GM10847 (cell line): ENCODE results near the gene MCM3AP.

ENCODE experiments used
- POLR2A ChIP-seq: IDR thresholded peaks from 2 replicates; pipeline ENCODE4 v1.6.1; 2011; ENCODE audit not compliant: insufficient read length; ENCODE audit errors: extremely low read depth

The MCM3AP gene

DNA sequence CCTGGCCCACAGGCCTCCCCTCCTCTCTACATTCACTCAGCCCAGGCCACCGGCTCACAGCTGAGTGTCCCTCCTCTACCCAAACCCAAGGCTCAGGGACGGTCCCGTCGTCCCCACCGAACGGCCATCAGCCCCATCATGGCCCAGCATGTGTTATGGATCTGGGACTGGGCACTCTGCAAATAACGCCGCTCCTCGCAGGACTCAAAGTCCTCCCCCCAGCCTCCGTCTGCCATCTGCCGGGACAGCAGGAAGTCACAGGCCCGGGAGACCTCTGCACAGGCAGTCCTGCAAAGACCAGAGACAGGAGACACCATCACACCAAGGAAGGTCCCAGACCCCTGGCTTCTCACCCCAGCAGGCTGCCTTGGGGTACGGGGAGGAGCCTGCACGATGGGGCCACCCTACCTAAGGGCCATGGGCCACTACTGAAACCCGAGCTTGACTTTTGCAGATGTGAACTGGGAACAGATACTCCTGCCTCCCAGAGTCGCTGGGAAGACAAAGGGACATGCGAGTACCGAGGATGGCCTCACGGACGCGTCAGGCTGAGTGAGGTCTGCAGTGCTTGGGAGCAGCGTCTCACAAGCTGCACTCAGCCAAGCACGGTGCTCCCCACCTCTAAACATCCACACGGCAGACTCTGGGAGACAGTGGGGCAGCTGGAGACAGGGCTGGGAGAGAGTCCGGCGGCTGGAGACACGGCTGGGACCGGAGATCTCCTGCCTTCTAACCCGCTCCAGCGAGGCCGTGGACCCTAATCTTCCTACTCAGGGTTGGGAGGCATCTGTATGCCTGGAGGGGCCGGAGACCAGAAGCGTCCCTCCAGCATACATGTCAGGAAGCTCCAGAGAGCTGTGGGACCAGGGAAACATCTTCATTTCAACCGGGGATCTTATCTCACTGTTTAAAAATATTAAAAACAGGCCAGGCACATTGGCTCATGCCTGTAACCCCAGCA is 90.8 kb downstream of the MCM3AP start:
- no peak for TF ChIP-seq POLR2A

DNA sequence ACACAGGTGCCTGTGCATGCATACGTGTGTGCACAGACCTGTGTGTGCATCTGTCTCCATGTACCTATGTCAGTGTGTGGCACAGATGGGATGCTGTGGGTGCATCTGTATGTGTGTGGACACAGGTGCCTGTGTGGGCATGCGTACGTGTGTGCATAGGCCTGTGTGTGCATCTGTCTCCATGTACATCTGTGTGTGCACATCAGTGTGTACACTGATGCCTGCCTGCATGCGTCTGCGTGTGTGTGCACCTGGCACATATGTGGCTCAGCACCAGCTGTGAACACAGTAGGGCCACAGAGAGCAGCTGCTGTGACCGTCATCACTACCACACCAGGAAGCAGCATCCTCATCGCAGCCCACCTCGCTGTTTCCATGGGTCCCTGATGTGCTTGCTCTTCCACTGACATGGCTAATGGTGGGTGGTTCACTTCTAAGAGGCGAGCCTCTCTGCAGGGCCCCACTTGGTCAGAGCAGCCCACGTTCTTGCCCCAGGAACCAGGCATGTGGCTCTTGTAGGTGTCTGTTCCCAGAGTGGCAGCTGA is 91.5 kb downstream of the MCM3AP start:
- TF ChIP-seq POLR2A, result no peak

DNA sequence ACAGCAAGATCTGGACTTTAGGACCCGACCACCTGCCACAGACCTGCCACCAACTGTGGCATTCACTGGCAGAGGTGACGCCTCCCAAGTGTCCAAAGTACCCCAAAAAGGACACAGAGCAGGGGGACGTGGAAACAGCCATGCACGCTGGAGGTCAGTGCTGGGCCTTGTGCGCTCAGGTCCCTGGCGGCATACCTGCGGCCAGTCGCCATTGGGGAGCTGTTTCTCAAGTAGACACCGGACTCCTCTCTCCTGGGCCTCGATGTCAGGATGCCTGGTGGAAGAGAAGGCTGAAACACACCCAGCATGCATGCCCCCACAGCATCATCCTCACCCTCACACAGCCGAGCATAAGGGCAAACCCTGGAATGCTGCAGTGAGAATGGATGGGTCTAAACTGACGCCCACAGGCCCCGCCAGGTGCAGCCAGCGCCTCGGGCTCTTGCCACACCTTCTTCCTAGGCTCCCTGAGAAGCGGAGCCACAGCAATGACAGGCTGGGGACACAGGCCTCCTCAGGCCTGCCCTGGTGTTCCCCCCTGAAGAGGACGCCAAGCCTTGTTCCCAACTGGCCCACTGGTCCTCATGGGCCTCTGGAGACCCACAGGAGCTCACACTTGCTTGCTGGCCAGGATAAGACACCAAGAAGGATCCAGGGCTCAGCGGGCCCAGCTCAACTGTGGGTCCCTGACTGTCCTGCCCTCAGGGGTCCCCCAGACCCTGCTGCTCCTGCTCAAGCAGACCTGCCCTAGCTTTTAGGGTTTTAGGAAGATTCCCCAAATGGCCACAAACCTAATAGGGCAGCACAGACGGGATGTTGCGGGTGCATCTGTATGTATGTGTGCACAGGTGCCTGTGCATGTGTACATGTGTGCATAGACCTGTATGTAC is 93.5 kb downstream of the MCM3AP start:
- TF ChIP-seq POLR2A, result no peak

DNA sequence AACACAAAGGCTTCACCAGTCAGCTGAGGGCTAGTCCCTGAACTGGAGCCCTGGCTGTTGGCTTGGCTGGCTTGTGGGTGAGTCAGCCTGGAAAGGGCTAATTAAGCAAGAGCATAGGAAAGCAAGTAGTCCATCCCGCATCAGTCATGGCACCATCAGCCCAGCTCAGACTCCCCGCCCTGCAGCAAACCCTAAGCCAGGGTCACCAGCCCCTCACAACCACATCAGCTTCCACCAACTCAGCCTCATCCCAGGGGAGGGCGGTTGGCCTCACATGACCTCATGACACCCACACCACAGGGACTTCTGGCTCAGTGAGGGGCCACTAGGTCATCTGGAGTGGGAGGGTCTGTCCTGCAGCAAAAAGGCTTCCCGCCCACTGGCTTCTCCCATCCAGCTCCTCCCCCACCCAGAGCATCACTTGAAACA is 94.1 kb downstream of the MCM3AP start:
- no peak for TF ChIP-seq POLR2A

DNA sequence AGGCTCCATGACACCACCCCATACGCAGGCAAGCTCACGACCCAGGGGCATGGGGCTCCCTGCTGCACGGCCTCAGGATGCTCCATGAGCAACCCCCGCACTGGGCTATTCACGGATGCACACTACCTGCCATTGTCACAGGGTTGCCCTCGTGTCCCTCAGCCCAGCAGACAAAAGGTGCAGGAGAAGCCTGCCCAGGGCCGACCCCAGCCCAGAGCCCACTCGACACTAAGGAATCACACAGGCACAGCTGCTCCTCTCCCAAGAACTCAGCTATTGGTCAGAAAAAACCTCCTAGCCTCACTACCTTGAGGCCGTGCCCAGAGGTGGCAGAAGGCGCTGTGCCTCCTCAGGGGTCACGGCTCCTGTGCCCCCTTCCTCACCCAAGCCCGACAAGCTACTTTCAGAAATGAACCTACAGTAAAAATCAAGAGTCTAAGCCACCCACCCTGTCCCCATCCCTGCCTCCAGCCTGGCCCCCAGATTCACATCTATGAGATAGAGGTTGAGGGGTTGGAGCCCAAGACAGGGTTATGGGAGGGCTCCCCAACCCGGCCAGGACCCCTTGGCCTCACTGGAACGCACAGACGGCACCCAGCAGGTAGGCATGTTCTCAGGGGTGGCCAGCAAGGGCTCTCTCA is 94.8 kb downstream of the MCM3AP start:
- TF ChIP-seq POLR2A, result no peak

DNA sequence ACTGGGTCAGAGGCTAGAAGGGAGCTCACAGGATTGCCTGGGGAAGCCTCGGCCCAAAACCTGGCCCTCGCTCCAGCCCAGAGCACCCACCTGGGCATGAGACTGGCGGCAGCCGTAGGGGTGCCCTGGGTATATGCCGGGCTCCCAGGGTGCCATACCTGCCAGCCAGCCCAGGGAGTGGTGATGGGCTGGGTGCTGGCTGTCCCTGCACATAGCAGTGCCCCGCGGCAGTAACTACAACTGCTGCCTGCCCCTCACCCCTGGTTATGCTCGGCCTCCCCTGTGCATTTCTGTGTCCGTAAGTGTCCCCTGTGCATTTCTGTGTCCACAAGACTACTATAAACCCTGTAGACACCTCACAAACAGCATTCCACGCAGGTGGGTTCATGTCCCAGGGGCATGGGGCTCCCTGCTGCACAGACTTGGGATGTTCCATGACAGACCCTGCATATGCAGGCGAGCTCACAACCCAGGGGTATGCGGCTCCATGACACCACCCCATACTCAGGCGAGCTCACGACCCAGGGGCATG is 95.4 kb downstream of the MCM3AP start:
- TF ChIP-seq POLR2A, result no peak

DNA sequence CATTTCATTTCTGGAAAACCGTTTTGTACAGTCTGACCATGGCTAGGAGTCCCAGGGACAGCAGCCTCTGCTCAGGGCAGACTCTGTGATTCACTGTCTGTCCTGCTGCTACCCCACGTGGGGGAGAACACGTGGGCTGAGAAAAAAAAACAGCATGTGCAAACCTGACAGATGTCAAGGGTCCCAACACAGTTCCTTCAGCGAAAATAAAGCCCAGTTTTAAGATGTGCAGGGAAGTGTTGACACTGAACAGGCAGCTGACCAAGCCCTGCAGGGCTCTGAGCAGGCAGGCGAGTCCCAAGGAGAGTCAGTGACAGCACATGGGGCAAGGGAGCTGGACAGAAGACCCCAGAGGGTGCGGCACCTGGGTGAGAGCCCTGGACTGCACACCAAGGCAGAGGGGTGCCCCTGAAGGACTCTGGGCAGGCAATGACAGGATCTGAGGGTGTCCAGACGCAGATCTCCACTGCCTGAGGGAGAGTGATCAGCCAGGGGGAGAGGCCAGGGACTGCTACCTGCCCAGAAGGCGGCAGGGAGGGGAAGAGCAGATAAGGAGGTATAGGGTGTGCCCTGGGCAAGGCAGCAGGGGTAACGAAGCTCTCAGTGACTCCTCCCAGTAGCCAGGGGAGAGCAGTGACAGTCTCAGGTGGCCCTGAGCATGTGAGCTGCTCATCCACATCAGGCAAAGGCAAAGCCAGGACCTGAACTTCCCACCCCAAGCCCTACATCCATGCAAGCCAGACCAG is 96.0 kb downstream of the MCM3AP start:
- no peak for TF ChIP-seq POLR2A

DNA sequence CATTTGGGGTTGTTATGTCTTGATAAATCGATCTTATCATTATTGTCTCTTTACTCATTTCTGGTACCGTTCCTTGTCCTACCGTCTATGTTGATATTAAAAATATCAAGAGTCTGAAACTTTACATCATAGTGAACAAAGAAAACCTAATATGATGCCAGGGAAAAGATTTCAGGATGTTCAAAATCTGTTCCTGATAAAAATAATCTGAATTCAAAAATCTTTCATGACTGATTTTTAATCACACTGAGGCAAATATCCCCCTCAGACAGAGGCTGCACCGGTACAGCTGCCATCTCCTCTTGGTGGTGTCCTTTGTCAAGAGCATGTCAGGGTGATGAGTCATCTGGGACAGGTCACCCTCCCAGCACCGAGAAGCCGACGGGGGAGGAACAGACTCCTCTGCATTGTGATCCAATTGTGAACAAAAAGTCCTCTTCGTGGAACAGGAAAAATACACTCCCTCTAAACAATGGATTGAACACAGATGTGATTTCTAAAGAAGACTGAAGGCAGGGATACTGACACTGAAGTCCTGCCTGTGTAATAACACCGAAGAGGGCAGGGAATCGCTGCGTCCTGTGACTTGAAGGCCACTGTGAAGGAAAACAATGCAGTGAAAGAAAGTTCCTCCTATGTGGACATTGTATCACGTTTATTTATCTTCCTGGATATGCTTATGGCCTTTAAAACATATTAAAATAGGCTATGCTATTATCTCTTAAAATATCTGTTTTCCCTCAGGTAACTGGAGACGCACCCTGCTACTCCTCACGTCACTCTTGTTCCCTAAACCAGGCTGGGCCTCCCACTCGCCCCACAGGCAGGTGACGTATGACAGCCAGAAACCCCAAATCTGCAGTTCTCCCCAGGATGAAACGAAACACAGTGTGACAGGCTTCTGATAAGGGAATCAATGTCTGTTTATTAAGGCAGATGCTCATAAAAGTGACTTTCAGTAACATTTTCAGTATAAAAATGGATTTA is 96.9 kb downstream of the MCM3AP start:
- TF ChIP-seq POLR2A, result no peak

DNA sequence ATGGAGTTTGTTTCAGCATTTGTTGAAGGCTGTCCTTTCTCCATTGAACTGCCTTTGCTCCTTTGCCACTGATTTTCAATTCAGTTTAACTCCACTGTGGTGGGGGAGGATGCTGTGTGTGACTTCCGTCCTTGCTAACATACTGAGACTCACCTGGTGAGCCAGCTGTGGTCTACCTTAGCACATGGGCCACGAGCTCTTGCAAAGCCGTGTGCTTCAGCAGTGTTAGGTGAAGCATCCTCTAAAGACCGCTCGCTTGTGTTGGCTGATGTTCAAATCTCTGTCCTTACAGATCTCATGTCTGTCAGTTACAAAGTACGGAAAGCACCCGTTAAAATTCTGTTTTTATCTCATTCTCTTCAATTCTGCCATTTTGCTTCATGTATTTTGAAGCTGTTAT is 97.6 kb downstream of the MCM3AP start:
- TF ChIP-seq POLR2A, result no peak

DNA sequence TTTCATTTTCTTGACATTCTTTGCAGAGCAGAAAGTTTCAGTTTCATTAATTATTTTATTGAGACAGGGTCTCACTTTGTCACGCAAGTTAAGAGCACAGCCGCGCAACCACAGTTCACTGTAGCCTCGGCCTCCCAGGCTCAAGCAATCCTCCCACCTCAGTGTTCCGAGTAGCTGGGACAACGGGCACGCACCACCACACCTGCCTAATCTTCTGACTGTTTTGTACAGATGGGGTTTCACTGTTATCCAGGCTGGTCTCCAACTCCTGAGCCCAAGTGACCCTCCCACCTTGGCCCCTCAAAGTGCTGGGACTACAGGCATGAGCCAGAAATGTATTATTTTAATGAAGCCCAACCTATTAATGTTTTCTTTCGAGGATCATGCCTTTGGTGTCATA is 98.2 kb downstream of the MCM3AP start:
- no peak for TF ChIP-seq POLR2A

DNA sequence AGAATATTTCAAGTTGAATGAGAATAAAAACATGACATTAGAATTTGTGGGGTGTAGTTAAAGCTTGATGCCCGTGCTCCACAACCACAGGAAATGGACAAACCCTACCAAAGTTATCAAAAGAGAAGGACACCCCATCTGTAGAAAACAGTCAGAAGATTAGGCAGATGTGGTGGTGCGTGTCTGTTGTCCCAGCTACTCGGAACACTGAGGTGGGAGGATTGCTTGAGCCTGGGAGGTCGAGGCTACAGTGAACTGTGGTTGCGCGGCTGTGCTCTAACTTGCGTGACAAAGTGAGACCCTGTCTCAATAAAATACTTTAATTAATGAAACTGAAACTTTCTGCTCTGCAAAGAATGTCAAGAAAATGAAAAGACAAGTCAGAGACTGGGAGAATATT is 99.7 kb downstream of the MCM3AP start:
- no peak for TF ChIP-seq POLR2A
